Measurements from ENCODE around the gene UBL7.

The UBL7 gene

DNA sequence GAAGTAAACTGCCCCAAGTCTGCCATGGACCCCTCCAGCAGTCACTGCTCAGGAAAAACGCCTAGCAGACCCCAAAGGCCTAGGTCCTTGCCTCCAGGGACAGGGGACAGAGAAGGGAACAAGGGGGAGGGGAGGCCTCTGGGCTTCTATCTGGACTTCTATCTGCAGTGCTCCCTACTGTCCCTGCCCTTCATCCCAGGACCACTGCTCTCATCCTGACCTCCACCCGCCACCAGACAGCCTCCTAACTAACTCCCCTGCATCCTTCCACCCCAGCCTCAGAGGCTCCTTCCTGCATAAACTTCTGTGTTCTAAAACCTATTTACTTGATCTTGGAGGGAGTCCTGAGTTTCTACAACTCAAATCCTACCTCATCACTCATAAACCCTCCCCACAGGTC, 52.6 kb downstream of the UBL7 start:
- no peak for DNase-seq (ENCODE audit: low read depth)

DNA sequence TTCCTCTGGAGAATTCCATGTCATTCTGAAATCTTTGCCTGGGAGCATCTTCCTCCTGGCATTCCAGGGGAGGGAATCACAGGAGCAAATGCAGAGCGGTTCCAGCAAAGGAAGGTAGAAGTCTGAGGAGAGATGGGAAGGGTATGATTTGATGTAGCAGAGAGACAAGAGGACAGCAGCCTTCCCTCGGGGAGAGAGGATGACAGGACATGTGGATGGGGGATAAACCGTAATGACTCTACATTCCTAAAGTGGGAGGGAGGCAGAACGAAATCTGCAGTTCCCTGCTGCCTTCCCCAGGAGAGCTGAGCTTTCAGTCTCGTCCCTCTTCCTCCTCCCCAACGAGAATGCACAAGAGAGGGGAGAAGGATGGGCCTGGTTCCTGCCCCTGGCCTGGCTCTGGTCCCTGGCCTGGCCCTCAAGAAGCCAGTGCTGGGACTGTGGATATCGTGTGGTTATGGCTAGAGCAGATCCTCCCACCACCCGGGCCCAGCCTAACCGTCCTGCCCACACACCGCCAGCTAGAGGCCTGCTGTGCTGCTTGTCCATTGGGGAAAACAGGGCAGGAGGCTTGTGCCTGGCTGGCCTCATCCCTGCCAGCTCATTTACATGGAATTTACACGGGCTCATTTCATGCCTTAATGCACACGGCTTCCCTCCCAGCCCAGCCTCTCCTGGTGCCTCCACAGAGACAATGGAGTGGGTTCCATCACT, 53.8 kb downstream of the UBL7 start:
- DNase-seq (ENCODE audit: low read depth), result no peak

DNA sequence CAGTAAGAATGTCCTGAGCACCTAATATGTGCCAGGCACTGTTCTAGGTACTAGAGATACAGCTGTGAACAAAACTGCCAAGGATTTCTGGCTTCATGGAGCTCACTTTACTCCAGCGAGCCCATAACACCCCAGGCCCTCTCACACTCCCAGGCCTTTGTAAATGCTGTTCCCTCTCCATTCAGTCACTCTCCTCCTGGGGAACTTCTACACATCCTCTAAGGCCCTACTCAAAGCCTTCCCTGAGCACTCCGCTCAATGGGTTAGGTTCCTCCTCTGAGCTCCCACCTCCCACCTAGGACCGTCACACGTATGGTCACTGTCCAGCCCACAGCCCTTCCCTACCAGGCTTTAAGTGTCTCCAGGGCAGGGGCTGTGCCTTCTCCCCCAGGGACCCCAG, 54.4 kb downstream of the UBL7 start:
- no peak for DNase-seq (ENCODE audit: low read depth)

DNA sequence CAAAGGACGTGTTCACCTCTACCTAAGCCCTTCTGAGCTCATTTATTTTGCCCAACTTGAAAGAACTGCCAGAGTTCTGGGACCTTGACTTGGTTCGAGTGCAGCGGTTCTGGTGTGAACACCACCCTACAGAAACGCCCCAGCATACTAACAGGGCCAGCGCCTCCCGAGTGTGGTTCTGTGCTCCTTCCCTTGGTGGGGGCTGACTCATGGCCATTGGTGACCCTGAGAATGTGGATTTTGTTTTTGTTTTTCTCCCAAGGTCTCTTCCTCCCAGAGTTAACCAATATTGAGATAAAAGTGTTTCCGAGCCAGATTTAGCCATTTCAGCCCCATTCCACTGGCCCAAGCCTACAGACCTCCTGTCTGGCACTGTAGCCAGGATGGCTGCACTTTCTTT, 55.1 kb downstream of the UBL7 start:
- DNase-seq (ENCODE audit: low read depth), result no peak

DNA sequence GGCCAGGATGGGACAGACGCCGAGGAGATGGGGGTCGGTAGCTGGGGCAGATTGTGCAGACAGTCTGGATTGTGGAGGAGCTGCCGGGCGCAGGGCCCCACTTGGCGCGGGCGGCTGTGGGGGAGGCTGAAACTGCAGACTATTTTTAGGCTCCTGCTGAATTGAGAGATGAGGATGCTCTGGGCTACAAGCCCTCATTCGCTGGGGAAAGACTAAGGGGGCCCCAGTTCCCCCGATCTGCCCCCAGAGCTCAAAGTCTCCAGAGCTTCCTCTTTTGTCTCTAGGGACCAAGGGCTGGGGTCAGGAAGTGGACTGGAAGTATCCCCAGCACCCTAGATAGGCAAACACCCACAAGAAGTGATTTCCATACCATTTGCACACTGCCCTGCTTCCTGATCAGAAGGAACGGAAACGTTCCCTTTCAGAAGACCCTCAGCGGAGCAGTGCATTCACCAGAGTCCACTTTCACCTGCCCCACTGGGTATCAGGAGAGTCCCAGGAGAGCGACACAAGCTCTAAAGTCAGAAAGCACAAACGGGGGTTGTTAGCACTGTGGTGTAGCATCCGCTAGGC, 56.9 kb downstream of the UBL7 start:
- DNase-seq (ENCODE audit: low read depth), result no peak

DNA sequence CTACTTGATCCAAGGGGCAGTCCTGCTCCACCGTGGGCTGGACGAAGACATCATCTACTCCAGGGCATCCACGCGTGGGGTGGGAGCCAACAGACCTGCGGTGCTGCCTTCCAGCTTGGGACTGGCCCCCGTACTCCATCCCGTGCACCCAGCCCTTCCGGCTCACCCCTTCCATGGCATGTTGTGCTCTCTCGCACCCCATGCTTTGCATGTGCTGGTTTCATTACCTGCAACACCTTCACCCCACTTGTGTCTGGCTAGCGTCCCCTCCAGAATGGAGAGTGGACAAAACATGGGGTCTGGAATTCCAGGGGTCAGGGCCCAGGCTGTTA, 57.4 kb downstream of the UBL7 start:
- no peak for DNase-seq (ENCODE audit: low read depth)

DNA sequence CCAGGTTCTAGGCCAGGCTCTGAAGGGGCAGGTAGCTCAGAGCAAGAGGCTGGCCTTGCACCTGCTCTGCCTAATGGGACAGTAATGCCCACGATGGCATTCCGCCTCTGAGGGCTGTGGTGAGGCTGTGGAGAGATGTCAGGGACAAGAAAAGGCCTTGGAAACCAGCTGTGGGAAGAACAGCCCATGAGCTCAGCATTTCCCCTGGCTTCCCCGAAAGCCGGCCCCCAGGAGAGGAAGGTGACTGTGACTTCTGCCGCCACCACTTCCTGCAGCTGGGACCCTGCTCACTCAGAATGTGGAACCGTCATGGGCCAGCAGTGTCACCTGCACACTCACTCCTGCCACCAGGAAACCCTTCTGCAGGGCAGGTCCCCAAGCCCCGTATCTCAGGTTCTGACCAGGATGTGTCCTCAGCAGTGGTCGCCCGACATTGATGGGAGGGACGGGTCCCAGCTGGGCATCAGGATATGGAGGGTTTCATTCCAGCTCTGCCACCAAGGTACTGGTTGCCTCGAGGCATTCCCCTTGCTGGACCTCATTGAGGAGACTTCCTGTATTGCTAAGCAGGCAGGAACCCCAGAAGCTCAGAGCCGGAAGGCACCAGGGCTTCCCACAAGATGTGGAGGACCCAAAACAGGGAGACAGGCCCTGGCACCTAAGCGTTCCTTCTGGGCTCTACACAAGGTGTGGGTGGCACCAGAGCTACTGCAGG, 57.9 kb downstream of the UBL7 start:
- no peak for DNase-seq (ENCODE audit: low read depth)

DNA sequence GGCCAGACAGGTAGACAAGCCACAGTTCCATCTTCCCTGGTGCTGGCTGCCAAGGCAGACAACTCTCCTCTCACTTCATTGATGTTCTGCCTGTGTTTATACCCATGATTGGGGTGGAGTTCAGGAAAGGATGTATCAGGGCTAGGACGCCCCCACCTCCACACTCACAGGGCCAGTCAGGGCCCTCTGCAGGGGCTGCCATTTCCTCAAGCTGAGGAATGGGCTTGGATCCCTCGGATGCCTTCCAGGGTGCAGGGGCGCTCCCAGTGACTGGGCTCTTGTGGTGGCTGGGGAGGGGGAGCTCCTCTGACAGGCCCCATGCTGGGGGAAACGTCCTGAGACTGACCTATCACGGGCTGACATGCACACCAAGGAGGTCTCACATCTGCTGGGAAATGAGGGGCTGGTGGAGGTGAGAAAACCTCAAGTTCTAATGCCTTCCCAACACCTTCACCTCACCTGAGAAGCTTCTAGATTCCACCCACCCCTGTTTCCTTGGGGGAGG, 58.6 kb downstream of the UBL7 start:
- no peak for DNase-seq (ENCODE audit: low read depth)

DNA sequence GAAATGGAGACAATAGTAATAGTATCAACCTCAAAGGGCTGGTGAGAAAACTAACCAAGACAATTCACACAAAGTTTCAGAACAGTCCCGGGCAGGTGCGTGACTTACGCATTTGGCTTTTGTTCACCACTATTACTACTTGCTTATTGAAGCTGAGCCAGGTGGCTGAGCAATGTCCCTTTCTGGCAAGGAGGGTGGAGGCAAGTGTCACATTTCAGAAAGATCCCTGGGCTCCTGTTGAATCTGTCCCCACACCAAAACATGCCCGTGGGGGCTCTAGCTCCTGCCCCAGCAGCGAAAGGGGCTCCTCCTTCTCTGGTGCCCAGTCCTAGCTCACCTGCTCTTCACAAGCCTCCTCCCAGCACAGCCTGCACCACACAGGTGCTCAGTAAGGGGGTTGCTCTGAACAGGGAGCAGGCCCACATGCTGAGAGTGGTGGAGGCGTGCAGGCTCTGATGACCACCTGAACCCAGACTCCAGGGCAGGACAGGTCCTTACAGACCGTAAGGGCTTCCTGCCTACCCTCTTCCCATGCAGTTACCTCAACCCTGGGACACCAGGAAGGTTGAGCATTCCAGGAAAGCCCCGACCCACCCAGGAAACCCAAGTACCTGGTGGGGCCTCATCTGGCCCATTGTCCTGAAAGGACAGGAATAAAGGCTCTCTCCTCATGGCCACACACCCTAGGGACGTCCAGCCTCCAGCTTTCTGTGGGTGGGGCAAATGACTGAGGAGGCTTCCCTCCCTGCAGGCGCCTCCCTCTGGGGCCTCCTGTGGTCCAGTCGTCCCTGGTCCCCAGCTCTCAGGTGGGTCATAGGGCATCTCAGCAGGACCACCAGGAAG, 59.8 kb downstream of the UBL7 start:
- DNase-seq (ENCODE audit: low read depth), result no peak

DNA sequence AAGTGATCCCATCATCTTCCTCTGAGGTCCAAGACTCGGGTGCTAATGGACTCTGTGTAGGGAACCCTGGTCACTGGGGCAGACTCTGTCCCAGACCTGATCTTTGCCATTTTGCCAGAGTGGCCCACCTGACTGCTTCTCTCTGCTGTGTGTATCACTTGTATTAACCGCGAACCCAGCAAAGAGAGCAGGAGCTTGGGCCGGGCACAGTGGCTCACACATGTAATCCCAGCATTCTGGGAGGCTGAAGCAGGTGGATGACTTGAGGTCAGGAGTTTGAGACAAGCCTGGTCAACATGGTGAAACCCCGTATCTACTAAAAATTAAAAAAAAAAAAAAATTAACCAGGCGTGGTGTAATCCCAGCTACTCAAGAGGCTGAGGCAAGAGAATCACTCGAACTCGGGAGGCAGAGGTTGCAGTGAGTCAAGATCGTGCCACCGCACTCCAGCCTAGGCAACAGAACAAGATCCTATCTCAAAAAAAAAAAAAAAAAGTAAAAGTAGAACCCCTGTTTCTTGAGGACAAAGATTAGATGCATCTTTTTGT, 60.6 kb downstream of the UBL7 start:
- DNase-seq (ENCODE audit: low read depth), result no peak

DNA sequence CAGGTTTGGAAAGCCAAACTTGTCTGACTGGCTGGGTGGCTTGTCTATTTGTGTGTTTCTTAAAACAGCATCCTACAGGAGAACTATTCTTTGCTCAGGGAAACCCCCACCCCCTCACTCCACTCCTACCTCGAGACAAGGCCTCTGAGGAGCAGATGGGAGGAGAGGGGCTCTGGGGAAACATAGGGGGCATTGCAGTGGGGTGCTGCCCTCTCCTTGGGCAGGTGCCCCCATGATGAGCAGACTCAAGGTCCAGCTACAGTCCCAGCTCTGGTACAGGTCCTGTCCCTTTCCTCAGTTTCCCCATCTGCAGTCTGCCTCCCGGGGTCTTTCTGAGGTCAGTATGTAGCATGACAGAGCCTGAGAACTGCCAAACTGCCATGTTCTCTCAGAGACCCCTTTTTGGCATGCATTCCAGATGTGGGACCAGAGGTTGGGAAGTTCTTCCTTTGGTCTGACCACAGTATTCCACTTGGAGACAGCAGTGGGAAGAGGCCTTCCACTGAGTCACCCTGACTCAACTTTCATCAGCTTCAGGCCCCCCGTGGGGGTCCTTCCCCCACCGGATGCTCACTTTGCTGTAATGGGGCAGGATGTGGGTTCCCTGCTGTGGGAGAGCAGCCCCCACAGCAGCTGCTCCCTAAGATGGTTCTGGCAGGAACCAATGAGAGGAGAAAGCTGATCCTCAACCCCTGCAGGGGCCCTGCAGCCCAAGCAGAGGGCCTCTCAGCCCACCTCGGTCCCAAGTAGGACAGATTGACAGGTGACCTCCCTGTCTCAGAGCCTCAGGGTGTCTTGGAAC, 61.2 kb downstream of the UBL7 start:
- DNase-seq (ENCODE audit: low read depth), result no peak

DNA sequence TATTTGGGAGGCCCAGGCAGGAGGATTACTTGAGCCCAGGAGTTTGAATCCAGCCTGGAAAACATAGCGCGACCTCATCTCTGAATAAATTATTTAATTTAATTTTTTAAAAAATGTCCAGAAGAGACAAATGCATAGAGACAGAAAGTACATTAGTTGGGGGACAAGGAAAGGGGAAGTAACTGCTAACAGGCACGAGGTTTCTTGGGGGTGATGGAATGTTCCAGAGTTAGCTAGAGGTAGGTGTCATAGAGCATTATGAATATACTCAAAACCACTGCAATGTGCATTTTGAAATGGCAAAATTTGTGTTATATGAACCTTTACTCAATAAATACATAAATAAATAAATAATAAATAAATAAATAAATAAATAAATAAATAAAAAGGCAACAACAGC, 61.9 kb downstream of the UBL7 start:
- DNase-seq (ENCODE audit: low read depth), result no peak

DNA sequence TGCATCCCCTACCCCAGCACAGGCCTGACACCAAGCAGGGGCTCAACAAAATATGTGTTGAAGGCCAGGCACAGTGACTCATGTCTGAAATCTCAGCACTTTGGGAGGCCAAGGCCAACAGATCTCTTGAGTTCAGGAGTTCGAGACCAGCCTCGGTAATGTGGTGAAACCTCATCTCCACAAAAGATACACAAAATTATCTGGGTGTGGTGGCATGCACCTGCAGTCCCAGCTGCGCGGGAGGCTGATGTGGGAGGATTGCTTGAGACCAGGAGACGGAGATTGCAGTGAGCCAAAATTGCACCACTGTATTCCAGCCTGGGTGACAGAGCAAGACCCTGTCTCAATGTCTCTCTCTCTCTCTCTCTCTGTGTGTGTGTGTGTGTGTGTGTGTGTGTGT, 62.8 kb downstream of the UBL7 start:
- DNase-seq (ENCODE audit: low read depth), result no peak

DNA sequence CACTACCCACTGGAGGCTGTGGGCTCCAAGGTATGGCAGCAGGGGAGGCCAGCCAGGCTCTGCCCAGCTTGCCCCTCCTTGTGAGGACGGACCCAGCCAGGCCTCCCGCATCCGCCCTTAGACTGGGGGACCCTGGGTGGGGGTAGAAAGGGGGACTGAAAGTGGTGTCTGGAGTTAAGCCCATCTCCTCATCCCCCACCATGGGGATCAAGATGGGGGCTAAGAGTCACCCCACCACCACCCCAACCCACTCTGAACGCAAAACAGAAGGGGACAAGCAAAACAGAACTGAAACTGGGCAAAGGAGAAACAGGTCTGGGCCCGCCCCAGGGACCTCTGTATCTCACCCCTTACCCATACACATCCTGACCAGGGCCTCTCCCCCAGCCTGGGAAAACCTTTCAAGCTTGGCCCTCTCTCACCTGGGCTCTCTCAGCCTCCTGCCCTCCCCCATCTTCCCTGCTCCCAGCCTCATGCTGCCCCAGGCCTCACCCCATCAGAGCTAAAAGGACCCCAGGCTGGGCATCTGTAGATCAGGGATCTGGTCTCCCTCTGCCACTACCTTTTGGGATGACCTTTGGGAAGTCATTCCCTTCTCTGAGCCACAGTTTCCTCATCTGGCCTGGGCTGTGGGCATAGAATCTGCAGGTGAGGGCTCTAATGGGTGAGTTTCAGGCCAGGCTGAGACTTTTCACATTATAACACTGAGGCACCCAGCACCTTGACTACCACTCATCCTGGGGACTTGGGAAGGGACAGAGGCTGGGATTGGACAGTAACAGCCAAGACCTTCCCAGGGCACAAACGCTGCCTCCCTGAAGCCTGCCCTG, 63.5 kb downstream of the UBL7 start:
- no peak for DNase-seq (ENCODE audit: low read depth)

DNA sequence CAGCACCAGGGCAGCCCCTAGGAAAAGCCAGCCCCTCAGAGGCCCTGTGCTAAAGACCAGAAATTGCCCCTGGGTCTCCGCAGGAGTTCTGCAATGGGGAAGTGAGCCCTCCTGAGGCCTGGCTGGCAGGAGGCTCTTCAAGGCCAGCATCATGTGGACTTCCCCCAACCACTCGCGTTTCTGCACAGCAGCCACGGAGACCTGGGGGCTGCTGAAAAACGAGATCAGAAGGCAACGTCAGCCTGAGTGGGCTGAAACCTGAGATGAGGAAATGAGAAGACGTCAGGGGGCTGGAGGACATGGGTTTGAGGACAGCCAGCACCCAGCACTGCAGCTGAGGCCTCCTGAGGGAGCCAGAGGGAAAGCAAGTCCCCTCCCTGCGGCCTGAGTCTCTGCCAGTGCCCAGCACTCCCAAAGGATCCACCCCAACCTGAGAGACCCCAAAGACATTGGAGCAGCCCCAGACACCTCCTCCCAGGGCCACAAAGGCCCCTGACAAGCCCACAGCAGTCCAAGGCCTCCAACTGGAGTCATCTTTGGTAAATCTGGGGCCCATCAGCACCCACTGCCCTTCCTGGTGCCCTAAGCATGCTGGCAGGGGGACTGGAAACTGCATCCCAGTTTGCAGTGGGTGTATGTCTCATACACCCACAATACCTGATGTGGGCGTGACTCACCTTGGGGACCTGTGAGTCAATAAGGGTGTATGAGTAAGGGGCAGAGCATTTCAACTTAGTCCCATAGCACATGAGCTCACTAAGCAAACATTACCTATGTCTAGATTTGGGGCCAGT, 64.3 kb downstream of the UBL7 start:
- DNase-seq (ENCODE audit: low read depth), result no peak

DNA sequence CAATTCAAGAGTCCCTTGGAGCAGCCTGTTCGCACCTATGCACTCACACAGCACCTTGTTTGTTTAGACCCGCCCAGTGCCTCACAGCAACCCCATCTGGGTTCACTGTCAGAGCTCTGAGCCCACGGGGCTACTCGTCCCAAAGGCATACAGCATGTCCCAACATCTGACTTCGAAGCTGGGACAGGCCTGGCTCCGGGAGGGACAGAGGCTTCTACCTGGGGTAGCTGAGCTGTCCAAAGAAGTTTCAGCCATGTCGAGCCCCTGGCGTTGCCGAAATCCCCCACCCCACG, 64.9 kb downstream of the UBL7 start:
- DNase-seq (ENCODE audit: low read depth), result no peak

Data from T follicular helper cell (primary cell).